DMS153 treated with DMSO at 0.1 percent for 48 hours (cell line): ENCODE results near the gene TNS4.

Experiments
- DNase-seq: peaks from one replicate; lab custom pipeline; 2025; ENCODE audit not compliant: unreplicated experiment; lab: John Stamatoyannopoulos, UW

TNS4 gene

GRCh38 chr17:40535924-40536294 is 34.5 kb upstream of the TNS4 start:
- no peak for DNase-seq

- DNase-seq: no peak
Measured at GRCh38 chr17:40535438-40535837, 34.0 kb upstream of the TNS4 start.

GRCh38 chr17:40534371-40535189 is 33.2 kb upstream of the TNS4 start:
- no peak for DNase-seq

GRCh38 chr17:40533896-40534295 is 32.5 kb upstream of the TNS4 start:
- DNase-seq: no peak

GRCh38 chr17:40532520-40533253 is 31.3 kb upstream of the TNS4 start:
- no peak for DNase-seq

- DNase-seq: no peak
Measured at GRCh38 chr17:40531051-40531991, 29.9 kb upstream of the TNS4 start.

- no peak for DNase-seq
Measured at GRCh38 chr17:40530531-40530994, 29.1 kb upstream of the TNS4 start.

GRCh38 chr17:40529991-40530390 is 28.6 kb upstream of the TNS4 start:
- no peak for DNase-seq

GRCh38 chr17:40528692-40529417 is 27.4 kb upstream of the TNS4 start:
- DNase-seq: no peak

GRCh38 chr17:40526668-40527067 is 25.2 kb upstream of the TNS4 start:
- no peak for DNase-seq

GRCh38 chr17:40525294-40525693 is 23.9 kb upstream of the TNS4 start:
- no peak for DNase-seq

- DNase-seq: no peak
Measured at GRCh38 chr17:40524243-40524965, 23.0 kb upstream of the TNS4 start.

GRCh38 chr17:40522961-40523310 is 21.5 kb upstream of the TNS4 start:
- DNase-seq: no peak

GRCh38 chr17:40522250-40522960 is 21.0 kb upstream of the TNS4 start:
- no peak for DNase-seq

GRCh38 chr17:40520991-40521453 is 19.6 kb upstream of the TNS4 start:
- DNase-seq: no peak

- no peak for DNase-seq
Measured at GRCh38 chr17:40519089-40519775, 17.8 kb upstream of the TNS4 start.

- DNase-seq: no peak
Measured at GRCh38 chr17:40518401-40519088, 17.1 kb upstream of the TNS4 start.

- DNase-seq: no peak
Measured at GRCh38 chr17:40517981-40518380, 16.6 kb upstream of the TNS4 start.
